ENCODE data around the gene SYS1.
A peak's percentile ranks its signal among the peaks of the same experiment; 100 is the strongest.

SYS1 gene

GRCh38 chr20:45362804-45363610 lies at the start of gene SYS1:
Gene SYS1, plus strand, starts transcription at chr20:45363156. Its CDS starts 376 bp downstream, at chr20:45363532.
- DNase-seq = peak; percentile 99

DNA sequence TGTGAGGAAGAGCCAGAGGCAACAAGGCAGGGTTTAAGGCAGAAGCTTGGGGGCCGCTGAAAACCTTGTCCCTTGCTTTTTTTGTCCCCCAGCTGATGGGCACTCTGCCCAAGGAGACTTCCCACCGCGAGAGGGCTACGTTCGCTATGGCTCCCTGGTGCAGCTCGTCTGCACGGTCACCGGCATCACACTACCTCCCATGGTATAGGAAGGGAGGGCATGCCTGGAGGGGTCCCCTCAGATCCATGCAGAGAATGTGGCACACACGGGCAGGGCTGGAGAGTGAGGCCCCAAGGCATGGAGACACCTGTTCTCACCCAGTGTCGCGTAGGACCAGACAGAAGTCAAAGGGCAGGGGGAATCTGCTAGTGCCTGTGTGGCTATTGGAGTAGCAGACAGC lies 49.0 kb upstream of the SYS1 start:
- no peak for DNase-seq

DNA sequence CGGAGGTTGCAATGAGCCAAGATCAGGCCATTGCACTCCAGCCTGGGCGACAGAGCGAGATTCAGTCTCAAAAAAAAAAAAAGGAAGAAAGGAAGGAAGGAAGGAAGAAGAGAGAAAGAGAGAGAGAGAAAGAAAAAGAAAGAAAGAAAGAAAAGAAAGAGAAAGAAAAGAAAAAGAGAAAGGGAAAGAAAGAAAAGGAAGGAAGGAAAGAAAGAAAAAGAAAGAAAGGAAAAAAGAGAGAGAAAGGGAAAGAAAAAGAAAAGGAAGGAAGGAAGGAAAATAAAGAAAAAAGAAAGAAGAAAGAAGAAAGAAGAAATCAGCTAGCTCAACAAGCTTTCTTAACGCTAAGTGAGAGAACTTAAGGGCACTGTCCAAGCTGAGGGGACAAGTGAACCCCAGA lies 47.3 kb upstream of the SYS1 start:
- no peak for DNase-seq

DNA sequence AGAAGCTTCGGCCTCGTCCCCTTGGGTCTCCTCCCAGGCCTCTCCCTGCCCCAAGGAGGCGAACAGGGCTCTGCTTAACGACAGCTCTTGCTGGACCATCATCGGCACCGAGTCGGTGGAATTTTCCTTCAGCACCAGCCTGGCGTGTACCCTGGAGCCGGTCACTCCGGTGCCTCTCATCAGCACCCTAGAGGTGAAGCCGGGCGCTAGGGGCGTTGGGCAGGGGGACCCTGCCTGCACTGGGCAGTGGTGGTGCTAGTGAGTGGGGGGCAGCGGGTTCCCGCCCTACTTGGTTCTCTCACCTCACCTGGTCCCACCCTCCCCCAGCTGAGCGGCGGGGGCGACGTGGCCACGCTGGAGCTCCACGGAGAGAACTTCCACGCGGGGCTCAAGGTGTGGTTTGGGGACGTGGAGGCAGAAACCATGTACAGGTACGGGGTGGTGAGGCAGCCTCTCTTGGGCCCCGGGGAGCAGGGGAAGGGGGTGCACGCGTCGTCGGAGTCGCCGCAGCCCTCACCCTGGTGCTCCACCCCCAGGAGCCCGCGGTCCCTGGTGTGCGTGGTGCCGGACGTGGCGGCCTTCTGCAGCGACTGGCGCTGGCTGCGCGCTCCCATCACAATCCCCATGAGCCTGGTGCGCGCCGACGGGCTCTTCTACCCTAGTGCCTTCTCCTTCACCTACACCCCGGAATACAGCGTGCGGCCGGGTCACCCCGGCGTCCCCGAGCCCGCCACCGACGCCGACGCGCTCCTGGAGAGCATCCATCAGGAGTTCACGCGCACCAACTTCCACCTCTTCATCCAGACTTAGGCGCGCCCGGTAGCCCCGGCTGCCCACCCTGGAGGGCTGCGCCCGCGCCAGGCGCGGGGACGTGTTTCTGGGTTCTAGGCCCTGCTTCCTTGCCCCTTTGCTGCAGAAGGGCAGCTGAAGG lies 46.5 kb upstream of the SYS1 start:
- no peak for DNase-seq

GRCh38 chr20:45317826-45318225 lies 45.1 kb upstream of the SYS1 start:
- no peak for DNase-seq

- no peak for DNase-seq
Observed at GRCh38 chr20:45318386-45318939, 44.5 kb upstream of the SYS1 start.

DNA sequence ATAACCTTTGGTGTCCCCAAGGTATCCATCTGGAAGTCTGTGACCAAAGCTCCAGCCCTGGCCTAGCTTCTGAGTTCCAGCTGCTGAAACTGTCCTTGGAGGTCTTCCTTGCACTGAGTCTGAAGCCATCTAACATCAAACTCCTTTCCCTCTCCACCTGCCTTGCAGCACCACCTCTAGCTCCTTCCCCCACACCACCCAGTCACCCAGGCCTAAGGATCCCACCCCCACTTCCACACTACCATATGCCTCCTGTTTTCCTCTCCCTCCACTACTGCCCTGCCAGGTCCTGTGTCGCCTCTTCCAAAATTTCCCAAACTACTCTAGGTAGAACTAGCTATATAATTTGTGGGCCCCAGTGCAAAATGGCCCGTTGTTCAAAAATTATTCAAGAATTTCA lies 44.0 kb upstream of the SYS1 start:
- no peak for DNase-seq

DNA sequence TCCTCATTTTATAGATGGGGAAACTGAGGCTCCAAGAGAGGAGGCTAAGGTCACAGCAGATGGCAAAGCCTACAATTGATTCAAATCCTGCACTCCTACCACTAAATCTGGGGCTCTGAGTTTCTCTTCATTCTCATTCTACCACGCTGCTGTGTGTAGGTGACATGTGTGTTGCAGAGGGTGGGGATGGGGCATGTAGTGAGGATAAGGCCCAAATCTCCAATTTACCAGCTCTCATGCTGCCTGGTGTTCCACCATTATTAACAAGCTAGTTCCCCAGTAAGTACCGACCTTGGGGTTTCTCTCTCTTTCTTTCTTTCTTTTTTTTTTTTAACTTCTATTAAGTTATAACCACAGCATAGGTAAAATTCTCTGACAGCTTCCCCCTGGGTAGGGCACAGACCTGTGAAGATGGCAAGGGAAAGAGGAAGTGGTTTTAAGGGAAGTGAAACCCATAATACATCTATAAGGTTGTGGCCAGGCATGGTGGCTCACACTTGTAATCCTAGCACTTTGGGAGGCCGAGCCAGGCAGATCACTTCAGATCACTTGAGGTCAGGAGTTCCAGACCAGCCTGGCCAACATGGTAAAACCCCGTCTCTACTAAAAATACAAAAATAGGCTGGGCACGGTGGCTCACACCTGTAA lies 41.9 kb upstream of the SYS1 start:
- no peak for DNase-seq

DNA sequence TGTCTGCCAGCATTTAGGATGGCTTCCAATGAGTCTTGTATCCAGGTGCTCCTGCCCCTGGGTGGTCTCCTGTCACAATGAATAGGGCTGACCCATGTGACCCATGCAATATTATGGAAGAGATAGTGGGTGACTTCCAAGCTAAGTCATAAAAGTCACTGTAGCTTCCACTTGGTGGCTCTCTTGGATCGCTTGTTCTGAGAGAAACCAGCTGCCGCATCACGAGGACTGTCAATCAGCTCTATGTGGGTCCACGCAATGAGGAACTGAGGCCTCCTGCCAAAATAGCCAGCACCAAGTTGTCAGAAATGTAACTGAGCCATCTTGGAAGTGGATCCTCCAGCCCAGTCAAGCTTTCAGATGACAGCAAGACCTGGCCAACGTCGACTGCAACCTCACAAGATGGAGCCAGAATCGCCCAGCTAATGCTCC lies 40.0 kb upstream of the SYS1 start:
- no peak for DNase-seq

- no peak for DNase-seq
Observed at GRCh38 chr20:45323731-45324130, 39.2 kb upstream of the SYS1 start.

DNA sequence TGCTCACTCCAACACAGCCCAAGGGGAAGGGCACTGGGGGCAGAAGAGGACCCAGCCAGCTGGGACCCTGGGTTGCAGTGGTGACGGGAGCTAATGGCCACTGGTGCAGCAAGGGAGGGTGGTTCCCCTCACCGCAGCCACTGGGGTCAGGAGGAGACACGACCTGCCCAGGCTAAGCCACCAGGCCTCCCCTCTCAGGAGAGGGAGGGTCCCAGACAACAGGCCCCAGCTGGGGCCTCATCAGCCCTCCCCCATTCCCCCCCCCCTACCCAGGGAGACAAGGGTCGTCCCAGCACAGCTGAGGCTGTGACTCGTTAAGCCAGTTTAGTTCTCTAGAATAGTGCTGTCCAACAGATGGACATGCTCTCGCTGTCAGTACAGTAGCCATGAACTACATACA lies 37.6 kb upstream of the SYS1 start:
- DNase-seq = no peak

GRCh38 chr20:45328451-45328850 lies 34.5 kb upstream of the SYS1 start:
- DNase-seq = no peak

- DNase-seq = no peak
Observed at GRCh38 chr20:45329497-45330319, 33.2 kb upstream of the SYS1 start.

DNA sequence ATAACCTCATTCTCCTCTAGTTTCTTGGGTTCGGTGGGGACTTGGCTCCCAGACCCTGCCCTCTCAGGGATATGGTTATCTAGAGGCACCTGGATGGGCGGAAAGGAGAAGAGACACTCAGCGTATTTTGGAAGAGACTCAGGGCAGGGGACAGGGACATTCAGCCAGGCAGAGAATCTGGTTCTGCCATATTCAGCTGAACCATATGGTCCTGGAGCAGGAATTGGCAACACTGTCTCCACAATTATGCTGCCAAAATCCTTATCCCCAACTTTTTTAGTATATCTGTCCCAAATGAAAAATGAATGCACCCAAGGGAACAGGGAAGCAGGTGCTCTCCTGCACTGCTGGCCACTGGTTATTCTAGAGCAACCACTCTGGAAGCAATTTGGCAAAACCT lies 32.5 kb upstream of the SYS1 start:
- no peak for DNase-seq

GRCh38 chr20:45336530-45337366 lies 26.2 kb upstream of the SYS1 start:
- DNase-seq = no peak

DNA sequence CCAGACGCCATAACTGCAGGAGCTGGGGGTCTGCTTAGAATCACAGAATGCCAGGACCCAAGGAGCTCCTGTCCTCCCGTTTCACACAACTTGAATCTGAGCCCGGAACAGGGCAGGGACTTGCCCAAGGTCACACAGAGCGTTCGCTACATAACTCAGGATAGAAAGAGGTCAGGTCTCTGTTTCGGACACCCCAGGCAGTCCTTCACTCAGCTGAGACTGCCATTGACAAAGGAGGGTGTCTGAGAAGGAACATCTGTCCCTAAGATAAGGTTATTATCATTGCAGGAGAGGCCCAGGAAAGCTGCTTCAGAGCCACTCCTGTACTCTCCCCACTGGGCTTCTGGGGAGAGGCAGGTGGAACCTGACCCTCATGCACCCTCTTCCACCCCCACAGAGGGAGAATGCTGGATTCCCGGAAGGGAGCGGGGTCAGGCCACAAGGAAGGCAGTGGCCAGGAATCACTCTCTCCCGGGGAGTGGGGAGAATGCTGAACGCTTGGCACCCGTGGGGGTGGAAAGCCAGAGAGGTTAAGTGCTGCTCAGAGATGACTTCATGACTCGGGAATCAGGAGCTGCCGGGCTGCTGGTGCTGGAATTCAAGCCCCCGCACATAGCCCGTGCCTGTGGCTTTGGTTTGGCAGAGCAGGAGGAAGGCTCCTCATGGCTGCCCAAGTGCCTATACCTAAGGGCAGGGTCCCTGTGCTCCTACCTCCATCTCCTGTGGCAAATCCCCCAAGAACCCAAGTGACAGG lies 25.4 kb upstream of the SYS1 start:
- no peak for DNase-seq

GRCh38 chr20:45338121-45339030 lies 24.6 kb upstream of the SYS1 start:
- no peak for DNase-seq

GRCh38 chr20:45339084-45339483 lies 23.9 kb upstream of the SYS1 start:
- DNase-seq = no peak

- DNase-seq = no peak
Observed at GRCh38 chr20:45339799-45340198, 23.2 kb upstream of the SYS1 start.
